ENCODE data around the gene SMAD7.
A peak's percentile ranks its signal among the peaks of the same experiment; 100 is the strongest.

Gene SMAD7

GRCh38 chr18:48914581-48915251 lies 36.0 kb downstream of the SMAD7 start:
- no peak for DNase-seq (ENCODE audit: low read depth)

DNA sequence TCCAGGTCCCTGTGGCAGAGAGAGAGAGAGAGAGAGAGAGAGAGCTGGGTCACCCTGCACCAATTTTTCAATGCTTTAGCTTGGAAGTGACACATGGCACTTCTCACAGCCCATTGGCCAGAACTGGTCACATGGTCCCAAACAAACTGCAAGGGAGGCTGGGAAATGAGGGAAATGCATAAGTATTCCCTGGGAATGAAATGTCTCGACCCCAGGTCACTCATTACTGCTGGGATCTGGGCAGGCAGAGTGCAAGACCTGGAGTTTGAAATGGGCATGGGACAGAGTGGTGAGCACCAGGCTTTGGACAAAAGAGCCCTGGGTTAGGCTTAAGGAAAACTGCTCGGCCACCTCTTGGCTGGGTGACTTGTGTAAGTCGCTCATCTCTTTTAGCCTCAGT lies 37.0 kb downstream of the SMAD7 start:
- no peak for DNase-seq (ENCODE audit: low read depth)

DNA sequence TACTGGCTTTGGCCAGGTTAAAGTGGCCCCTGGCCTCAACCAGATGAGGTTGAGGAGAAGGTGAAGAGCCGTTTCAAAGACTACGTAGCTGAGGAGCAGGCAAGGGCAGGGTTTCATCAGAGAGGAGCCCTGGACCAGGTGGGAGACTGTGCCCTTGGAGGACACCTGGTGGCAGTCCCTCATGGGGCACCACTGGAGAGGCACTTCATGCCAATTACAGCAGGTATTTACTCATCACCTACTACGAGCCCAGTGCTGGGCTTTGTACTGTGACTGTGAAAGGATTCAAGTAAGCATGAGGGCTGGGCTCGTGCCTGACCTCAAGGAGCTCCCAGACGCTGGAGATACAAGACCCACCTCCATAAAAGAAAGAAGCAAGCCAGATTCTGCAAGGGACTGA lies 37.6 kb downstream of the SMAD7 start:
- DNase-seq (ENCODE audit: low read depth) = peak; percentile 26

DNA sequence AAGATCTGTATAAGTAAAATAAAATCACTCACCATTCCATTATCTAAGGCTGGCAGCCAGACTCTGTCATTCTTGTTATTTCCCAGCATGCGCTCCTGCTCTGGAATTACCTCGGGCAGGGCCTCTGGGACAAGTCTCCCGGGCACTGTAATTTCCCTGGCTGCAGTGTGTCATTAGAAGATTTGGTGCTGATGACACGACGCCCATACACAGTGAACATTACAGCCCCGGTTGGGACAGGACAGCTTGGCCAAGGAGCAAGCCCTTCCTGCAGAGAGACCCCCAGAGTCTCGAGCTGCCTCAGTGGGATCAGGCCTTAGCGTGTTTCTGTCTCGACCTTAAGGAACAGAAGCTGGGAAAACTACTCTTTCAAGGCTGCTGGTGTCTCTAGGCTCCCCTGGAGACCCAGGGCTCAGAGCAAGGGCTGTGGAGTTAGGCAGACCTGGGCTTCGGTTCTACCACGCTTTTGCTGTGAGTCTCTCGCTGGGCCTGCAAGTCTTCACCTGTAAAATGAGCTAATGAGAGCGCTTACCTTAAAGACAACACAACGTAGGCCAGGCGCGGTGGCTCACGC lies 39.7 kb downstream of the SMAD7 start:
- no peak for DNase-seq (ENCODE audit: low read depth)

DNA sequence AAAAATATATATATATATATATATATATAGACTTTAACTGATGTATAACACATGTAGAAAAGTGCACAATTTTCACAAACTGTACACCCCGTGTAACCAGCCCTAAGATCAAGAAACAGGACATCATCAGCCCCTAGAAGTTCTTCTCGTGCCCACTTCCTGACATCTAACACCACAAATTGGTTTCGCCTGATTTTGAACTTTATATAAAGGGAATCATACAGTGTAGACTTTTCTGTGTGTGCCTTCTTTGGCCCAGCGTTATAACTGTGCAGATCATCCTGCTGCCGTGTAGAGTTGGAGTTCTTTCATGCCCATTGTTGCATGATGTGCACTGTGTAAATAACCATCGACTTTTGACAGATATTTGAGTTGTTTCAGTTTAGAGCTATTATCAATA lies 41.0 kb downstream of the SMAD7 start:
- no peak for DNase-seq (ENCODE audit: low read depth)

GRCh38 chr18:48908916-48909315 lies 41.8 kb downstream of the SMAD7 start:
- DNase-seq (ENCODE audit: low read depth) = no peak

GRCh38 chr18:48905513-48905912 lies 45.3 kb downstream of the SMAD7 start:
- no peak for DNase-seq (ENCODE audit: low read depth)

DNA sequence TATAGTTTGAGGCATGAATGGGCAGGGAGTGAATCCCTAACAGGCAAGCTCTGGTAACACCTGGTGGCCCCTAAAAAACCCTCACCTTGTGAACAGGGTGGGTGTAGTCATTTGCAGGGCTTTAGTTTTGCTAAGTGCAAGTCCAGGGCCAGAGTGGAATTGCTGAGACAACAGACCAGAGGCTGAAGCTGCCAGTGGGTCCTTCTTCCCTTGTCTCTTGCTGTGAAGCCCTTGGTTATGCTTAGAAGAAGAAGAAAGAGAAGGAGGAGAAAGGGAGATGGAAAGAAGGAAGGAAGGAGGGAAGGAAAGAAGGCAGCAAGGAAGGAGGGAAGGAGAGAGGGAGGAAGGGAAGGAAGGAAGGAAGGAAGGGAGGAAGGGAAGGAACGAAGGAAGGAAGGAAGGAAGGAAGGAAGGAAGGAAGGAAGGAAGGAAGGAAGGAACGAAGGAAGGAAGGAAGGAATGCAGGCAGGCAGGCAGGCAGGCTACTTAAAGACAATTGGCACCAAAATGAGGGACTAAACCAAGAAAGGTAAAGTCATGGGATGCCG lies 45.8 kb downstream of the SMAD7 start:
- no peak for DNase-seq (ENCODE audit: low read depth)

- DNase-seq (ENCODE audit: low read depth) = no peak
These were observed 46.7 kb downstream of the SMAD7 start for GRCh38 chr18:48904091-48904490.

DNA sequence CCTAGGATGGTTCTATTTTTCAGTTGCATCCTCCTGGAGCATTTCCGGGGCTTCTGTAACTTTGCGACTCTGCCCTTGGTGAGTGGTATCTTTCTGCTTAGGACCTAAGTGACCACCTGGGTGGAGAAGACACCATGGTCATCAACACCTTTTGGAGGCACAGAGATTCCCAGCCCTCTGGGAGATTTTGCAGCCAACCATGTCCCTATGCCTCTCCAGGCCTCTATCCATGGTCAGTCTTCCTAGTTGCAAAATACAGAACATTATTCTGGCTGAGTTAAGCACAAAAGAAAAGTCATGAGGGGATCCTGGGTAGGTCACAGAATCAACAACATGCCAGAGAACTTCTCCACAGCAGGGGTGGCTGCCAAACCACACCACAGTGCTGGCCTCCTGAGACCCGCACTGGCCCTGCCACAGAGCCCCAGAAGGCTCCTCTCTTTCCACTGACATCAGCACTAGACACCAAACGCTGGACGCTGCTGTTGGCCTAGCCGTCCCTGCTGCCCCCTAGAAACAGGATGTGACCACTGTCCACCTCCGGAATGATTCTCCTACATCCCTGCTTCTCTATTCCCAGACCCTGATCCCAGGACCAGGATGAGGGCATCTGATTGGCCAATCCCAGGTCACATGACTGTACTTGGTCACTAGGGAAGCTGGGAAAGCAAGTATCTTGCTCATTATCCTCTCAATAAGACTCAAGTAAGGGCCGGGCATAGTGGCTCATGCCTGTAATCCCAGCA lies 47.7 kb downstream of the SMAD7 start:
- no peak for DNase-seq (ENCODE audit: low read depth)

DNA sequence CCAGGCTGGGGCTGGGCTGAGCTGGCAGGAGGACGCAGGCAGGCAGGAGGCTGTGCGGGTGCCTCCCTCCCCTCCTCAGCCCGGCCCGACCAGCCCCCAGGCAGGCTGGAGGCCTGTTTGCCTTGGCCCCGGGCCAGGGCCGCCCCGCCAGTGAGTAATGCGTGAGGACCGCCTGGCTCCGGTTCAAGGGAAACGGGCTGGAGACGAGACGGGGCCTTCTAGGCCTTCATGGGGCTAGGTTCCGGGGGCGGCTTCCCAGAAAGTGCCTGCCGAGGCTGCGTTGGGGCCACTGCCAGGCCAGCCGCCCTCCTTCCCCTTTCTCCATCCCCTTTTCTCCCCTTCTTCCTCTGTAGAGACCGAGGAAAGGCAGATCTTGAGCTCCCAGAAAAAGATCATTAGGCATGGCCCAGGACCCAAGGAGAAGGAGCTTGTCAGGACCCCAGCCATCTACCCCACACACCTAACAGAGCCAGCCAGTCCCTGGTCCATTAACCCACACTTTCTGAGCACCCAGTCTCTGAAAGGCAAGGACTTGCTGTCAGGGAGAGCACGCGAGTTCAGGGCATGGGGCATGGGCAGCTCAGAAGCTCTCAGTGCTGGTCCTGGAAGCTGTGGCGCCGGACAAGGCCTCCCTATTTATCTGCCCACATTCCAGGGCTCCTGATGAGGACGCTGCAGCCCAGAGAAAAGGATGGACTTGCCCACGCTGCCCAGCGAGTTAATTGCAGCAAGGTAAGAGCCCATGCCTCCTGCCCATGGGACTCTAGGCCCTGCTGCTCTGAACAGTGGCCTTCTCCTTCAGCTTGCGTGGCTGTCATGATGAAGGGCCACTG lies 48.5 kb downstream of the SMAD7 start:
- no peak for DNase-seq (ENCODE audit: low read depth)

DNA sequence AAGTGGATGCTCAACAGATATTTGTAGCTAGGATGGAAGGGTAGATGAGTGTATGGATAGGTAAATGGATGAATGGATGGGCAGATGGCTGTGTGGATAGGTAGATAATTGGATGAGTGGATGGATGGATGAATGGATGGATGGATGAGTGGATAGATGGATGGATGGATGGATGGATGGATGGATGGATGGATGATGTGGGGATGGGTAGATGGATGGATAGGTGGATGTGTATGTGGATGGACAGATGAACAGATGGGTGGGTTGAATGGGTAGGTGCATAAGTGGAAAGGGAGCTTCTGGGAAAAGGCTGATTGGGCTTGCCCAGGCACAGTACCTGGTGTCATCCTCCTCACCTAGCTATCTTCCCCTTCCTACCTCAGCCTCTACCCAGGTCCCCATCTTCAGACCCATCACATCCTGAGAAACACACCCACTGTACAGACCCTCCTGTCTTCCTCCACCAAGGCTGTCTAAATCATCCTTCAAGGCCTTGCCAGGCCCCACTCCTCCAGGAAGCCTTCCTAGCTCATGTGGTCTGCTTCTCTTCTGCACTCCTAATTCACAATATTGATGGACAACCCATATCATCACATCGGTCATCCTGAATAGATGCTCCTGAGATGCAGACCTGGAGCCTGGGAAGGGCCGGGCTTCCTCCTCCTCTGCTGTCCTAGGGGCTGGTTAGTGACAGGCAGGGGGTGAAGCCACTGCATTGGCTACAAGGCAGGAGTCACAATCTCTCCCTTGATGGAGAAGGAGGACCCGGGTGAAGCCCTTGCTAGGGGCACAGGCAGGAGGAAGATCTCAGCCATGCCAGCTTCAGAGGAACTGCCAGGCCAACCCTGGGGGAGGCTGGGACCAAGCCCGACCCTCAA lies 49.4 kb downstream of the SMAD7 start:
- no peak for DNase-seq (ENCODE audit: low read depth)

- no peak for DNase-seq (ENCODE audit: low read depth)
These were observed 50.3 kb downstream of the SMAD7 start for GRCh38 chr18:48900469-48900868.

GRCh38 chr18:48899558-48900174 lies 51.1 kb downstream of the SMAD7 start:
- DNase-seq (ENCODE audit: low read depth) = no peak

DNA sequence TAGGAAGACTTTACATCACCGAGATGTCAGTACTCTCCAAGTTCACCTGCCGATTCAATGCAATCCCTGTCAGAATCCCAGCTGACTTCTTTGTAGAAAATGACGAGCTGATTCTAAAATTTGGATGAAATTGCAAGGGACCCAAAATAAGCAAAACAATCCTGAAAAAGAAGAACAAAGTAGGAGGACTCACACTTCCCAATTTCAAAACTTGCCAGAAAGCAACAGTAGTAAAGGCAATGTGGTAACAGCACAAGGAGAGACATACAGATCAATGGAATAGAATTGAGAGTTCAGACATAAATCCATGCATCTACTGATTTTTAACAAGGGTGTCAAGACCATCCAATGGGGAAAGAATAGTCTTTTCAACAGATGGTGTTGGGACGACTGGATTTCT lies 52.2 kb downstream of the SMAD7 start:
- DNase-seq (ENCODE audit: low read depth) = no peak

- DNase-seq (ENCODE audit: low read depth) = no peak
These were observed 53.2 kb downstream of the SMAD7 start for GRCh38 chr18:48897531-48897930.

- DNase-seq (ENCODE audit: low read depth) = no peak
These were observed 53.8 kb downstream of the SMAD7 start for GRCh38 chr18:48896875-48897511.

DNA sequence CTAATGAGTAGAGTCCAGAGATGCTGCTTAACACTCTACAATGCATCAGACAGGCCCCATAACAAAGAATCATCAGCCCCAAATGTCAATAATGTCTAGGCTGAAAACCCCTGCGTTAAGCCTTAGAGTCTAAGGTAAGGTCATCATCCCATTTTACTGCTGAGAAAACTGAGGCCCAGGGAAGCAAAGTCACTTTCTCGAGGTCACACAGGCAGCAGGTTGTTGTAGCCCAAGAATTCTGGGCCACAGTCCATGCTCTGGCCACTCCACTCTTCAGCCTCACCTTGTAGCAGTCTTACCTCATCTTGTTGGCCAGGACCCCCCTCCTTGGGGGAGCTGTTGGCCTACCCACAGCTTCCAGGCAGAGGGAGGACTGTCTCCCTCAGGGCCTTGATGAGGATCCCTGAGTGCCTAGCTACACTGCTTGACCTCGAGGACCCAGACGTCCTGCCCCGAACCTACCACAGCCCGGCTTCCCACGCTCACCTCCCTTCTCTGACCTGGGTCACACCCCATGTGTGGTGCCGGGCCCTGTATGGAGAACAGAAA lies 54.4 kb downstream of the SMAD7 start:
- DNase-seq (ENCODE audit: low read depth) = no peak

- no peak for DNase-seq (ENCODE audit: low read depth)
These were observed 55.9 kb downstream of the SMAD7 start for GRCh38 chr18:48894799-48895346.
